ENCODE results near the gene FZD4.
"Not testable (repeated sequence)": the region's sequence is repeated elsewhere in the genome, so short reads cannot be mapped to it uniquely, and the experiment has no call there.

Gene FZD4

DNA sequence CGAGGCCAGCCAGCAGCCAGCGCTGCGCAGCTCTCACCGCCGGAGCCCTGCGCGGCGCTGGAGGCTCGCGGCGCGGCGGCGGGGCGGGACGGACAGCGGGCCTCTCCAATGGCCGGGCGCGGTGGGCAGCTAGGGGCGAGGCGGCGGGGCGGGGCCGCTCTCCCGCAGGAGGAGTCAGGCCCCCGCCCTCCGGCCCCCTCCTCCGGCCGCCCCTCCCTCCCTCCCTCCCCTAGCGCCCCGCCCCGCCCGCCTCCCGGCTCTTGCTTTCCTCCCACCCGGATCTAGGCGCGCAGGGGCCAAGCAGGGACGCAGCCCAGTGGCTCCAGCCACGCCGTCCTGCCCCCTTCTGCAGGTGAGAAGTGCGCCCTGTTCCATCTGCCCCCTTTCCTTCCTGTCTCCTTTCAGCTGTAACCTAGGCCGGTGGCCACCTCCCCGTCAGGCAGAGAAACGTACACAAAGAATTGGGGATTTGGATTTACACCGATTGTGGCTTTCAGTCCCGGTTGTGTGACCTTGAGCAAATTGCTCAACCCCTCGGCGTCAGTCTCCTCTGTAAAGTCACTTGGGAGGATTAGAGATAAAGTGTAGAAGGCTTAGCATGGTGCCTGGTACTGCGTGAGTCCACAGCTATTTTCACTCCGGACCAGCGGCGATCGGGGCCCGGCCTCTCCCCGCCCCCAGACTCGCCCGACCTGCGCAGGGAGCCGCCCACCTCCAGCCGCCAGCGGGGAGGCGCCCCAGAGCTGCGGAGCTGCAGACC is at the start of gene FZD4:
Gene FZD4, minus strand, starts transcription at position 35 of the 760 bp plus-strand sequence. CDS start 310 bp downstream, outside the sequence.
- DNase-seq (ENCODE audit: low read depth, low spot score): no peak
- peak within 1 kb of the TSS; percentile 44 for H3K27ac ChIP-seq

DNA sequence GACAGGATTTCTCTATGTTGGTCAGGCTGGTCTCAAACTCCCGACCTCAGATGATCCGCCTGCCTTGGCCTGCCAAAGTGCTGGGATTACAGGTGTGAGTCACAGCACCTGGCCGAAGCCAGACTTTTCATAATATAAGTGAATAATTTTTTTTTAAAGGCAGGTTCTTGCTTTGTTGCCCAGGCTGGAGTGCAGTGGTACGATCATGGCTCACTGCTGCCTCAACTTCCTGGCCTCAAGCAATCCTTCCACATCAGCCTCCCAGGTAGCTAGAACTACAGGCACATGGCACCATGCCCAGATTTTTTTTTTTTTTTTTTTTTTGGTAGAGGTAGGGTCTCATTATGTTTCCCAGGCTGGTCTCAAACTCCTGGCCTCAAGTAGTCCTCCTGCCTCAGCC is 49.1 kb upstream of the FZD4 start:
- DNase-seq (ENCODE audit: low read depth, low spot score): not testable (repeated sequence)
- peak overlapping the region; percentile 56 for H3K27ac ChIP-seq

DNA sequence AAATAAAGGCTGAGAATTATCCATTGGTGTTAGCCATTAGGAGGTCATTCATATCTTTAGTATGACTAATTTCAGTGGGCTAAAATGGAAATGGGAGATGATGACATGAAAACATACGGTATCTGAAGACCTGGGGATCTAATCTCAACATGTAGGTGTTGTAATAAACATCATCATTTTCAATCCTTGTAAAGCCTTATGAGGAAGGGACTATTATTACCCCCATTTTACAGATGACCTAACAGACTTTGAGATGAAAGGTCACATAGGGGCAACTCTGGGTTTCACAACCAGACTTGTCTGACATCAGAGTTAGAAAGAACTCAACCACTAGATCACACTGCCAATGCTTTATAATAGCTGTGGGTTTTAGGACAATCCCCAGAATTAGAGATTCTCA is 47.7 kb upstream of the FZD4 start:
- no peak overlapping the region for H3K27ac ChIP-seq
- DNase-seq (ENCODE audit: low read depth, low spot score): no peak

DNA sequence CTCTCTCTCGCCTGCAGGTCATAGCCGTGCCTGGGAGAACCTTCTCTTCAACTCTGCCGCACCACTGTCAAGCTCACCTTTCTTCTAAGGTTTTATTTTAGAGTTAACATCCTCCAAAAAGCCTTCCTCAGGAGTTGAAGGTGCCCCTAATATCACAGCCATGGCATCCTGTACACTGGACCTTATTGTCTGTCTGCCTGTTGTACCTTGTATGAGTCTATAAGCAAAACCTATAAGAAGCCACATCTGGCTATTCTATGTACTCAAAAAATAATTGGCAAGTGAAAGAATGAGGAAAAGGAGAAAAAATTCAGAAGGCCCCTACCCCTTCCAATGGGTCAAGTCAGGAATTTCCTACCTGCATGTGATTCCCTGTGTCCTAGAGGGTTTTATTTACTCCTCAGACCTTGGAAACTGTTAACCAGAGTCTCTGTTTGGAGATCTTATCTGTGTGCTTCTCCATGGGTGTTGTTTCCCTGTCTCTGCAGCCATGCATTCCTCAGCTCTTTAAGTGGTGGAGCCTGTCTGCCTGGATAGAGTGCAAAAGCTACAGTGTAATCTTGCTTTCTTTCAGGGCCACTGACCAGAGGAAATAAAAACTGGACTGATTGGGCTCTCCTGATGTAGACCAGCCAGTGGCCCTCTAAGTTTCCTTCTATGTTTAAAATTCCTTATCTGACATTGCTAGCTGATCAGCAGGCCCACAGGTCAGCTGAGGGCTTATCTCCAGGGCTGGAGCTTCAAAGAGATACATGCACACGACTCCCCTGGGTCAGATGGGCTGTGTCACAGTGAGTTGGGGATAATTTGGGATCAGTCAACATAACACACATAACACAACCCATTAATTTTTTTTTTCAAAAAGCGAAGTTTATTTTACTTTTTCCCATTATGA is 44.9 kb upstream of the FZD4 start:
- DNase-seq (ENCODE audit: low read depth, low spot score): no peak
- H3K27ac ChIP-seq: no peak overlapping the region

DNA sequence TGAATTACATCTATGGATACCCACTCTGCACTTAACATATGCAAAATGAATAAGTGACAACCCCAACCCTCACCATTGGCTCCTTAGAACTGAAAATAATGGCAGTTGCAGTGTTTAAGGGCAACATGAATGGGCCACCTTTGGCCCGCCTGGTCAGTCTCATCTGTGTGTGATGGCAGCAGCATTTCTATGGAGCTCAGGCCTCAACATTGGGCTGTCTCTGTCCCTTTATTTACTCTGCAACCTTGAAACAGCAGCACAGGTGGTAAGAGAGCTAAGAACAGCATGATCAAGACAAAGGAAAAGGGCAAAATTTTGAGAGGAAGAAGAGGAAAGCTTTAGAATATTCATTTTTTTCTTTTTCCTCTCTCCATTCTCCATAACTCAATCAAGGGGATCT is 44.2 kb upstream of the FZD4 start:
- no peak overlapping the region for H3K27ac ChIP-seq
- no peak for DNase-seq (ENCODE audit: low read depth, low spot score)

DNA sequence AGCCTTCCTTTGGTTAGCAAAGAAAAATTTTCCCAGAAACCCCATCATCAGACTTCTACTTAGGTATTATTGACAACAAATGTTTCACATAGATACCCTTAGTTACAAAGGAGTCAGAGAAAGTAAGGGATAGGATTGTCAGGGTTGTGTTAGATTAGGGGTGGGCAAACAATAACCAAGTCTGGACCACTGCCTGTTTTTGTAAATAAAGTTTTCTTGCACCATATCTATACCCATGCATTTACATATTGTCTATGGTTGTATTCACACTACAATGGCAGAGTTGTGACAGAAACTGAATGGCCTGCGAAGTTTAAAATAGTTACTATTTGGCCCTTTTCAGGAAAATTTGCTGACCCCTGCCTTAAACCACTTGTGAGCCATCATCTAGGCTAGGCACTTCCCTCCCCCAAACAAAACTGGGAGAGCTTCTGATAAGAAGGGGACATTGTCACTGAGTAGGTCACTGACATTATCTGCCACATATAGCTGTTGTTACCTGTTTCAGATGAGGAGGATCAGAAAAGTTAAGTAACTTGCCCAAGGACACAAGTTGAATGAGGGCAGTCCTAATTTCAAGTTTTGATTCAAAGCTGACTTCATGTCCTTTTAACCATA is 41.9 kb upstream of the FZD4 start:
- DNase-seq (ENCODE audit: low read depth, low spot score): no peak

DNA sequence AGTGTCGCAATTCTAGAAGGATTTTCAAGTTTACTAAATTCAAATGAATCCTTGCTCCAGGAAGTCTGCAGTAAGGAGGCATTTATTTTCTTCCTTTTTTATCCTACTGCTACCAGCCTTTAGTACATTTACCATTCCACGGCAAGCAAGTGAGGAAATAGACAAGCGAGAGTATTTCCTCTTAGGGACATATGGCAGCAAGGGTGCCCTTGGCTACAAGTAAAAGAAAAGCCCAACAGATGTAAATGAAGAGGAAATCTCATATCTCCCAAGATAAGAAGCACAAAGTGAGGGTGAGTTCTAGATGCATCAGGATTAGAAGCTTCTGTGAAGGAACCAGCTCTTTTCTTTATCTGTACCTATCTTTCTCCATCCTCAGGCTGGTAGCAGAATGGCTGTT is 37.8 kb upstream of the FZD4 start:
- DNase-seq (ENCODE audit: low read depth, low spot score): no peak
- H3K27ac ChIP-seq: no peak overlapping the region

More for the DNA sequence above, 41.9 kb upstream of the FZD4 start:
- no peak overlapping the region for H3K27ac ChIP-seq

DNA sequence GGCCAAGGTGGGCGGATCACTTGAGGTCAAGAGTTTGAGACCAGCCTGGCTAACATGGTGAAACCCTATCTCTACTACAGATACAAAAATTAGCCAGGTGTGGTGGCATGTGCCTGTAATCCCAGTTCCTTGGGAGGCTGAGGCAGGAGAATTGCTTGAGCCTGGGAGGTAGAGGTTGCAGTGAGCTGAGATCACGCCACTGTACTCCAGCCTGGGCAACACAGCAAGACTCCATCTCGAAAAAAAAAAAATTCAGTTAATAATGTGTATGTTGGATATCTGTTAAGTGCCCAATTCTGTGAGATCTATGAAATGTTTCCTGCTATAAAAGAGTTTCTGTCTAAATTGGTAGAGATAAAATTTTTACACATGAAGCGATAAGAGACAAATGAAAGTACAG is 37.1 kb upstream of the FZD4 start:
- DNase-seq (ENCODE audit: low read depth, low spot score); H3K27ac ChIP-seq: not testable (repeated sequence)

DNA sequence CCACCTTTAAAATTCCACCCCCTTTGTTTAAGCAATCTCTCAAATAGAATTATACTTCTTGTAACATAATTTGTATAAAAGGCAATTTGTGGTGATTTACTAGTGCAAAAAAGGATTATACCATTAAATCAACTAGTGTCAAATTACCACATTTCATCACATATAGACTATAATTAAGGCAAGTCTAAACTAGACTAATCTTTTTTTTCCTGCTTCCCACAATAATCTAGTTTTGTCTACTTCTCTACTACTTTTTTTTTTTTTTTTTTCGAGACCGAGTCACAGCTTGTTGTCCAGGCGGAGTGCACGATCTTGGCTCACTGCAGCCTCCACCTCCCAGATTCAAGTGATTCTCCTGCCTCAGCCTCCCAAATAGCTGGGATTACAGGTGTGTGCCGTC is 36.1 kb upstream of the FZD4 start:
- no peak overlapping the region for H3K27ac ChIP-seq
- DNase-seq (ENCODE audit: low read depth, low spot score): no peak

DNA sequence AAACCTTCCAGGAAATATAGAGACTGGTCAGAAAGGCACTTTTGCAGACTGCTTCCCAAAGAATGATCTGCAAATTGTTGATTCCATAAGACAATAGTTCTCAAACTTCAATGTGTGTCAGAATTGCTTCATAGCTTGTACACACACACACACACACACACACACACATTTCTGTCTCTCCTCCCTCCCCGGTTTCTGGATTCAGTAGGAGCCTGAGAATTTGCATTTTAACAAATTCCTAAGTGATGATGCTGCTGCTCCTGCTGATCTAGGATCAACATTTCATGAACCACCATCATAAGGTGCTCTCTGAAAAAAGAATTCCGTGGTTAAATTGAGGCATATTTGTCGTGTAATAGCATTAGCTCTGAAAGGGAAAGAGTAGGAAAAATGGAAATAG is 35.3 kb upstream of the FZD4 start:
- H3K27ac ChIP-seq: no peak overlapping the region
- peak; percentile 50 for DNase-seq (ENCODE audit: low read depth, low spot score)

DNA sequence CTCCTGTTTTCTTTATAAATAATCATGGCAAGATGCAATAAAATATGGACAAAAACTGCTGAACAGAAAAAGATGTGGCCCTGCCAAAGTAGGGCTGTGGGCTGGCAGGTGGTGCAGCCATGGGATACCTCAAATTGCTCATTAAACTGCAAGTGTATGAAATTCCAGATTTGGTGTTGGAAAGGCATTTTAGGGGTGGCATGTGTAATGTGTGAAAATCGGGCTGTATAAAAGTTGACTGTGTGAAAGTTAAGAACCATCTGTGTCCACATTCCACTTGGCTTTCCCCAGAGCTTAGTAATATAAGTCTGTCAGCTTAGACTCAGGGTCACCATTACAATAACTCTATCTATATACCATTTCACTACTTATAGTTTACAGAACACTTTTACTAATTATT is 34.8 kb upstream of the FZD4 start:
- DNase-seq (ENCODE audit: low read depth, low spot score): no peak
- H3K27ac ChIP-seq: no peak overlapping the region

DNA sequence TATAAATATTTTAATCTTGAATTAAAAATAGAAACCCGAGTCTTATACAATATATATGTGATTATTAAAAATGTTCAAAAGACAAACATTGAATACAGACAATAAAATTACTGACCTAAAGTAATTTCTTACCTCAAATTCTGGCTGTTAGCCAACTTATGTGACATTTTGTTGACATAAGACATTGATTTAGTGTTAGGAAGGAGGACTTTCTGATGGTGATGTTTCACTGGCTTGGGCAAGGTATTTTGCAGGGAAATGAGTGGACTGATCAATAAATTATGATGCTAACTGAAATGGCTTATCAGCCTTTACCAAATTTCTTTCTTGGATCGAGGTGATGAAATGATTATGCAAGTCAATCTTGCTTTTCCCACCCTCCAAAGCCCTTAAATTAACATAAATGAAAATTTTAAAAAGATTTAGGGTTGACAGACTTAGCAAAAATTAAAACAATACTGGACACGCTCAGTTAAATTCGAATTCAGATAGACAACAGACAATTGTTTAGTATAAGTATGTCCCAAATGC is 33.2 kb upstream of the FZD4 start:
- no peak overlapping the region for H3K27ac ChIP-seq
- no peak for DNase-seq (ENCODE audit: low read depth, low spot score)

DNA sequence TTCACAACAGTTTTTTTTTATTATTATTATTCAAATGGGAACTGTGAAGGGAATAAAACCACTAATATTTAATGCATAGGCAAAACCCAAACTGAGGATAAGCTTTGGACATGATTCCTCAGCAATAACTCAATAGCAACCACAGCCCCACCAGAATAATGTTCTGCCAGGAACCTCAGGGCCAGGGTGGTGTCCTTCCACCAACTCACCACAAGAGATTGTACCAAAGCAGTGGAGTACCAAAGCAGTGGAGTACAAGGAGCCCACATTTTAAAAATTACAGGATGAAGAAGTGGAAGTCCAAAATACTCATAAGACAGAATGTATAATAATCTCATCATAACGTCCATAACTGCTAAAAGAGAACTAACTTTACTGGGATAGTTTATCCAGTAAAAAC is 32.5 kb upstream of the FZD4 start:
- no peak for DNase-seq (ENCODE audit: low read depth, low spot score)
- no peak overlapping the region for H3K27ac ChIP-seq

DNA sequence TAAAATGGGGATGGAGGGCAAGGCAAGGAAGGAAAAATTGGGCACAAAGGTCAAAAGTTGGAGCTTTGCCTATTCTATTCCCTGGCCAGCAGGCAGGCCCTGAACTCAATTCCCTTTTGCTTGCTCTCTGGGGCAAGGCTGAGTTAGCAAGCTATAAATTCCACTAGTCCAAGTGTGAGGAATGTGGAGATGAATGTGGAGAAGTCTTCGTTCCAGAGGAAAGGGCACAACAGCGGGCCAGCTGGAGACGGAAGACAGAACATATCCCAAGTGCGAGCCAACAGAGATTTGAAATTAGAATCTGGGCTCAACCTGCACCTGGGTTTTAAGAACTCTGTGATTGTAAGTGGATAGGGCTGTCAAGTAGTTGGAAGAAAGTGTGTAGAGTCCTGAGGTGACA is 29.5 kb upstream of the FZD4 start:
- no peak overlapping the region for H3K27ac ChIP-seq
- DNase-seq (ENCODE audit: low read depth, low spot score): no peak

DNA sequence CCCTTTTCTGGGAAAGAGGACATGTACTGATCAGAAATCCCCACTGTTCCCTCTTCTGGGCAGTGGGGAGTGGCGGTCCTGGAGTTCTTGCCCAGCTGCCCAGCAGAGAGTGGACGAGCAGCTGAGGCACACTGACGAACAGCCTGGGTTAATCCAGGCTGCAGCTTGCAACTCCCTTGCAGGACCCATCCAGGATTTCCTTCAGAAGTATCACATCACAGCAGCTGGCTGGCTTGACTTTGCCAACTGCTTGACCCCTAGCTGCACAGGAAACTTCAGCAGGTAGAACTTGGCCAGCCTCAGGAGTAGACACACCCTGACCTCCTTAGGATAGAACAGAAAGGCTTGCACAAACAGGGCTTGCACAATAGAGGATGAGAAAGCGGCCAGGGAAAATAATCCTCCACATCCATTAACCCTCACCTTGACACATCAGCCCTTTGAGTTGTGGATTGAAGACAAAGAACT is 27.9 kb upstream of the FZD4 start:
- no peak for DNase-seq (ENCODE audit: low read depth, low spot score)
- H3K27ac ChIP-seq: no peak overlapping the region

DNA sequence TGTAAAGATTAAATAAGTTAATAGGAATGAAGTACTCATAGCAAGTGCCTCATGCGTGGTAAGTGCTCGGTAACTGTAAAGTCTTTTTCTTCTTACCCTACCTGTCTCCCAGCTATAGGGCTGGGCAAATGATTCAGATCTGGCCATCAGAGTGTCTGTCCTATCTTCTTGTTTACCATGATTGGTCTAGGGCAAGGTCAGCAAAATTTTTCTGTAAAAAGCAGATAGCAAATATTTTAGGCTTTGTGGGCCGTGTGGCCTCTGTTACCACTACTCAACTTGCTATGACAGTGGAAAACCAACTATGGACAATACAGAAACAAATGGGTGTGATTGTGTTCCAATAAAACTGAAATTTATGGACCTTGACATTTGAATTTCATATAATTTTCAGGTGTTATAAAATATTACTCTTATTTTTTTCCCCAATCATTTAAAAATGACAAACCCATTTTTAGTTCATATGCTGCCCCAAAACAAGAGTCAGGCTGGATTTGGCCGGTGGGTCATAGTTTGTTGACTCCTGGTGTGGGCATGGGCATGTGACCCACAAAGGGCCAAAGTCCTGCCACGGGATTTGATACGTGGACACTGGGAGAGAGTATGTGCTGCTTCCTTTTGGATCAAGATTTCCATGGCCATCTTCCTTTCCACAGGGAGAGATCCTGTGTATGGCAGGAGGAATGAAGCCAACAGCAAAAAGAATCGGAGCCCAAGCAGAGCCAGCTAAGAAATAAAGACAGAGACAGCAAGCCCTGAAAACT is 26.8 kb upstream of the FZD4 start:
- DNase-seq (ENCODE audit: low read depth, low spot score): no peak

DNA sequence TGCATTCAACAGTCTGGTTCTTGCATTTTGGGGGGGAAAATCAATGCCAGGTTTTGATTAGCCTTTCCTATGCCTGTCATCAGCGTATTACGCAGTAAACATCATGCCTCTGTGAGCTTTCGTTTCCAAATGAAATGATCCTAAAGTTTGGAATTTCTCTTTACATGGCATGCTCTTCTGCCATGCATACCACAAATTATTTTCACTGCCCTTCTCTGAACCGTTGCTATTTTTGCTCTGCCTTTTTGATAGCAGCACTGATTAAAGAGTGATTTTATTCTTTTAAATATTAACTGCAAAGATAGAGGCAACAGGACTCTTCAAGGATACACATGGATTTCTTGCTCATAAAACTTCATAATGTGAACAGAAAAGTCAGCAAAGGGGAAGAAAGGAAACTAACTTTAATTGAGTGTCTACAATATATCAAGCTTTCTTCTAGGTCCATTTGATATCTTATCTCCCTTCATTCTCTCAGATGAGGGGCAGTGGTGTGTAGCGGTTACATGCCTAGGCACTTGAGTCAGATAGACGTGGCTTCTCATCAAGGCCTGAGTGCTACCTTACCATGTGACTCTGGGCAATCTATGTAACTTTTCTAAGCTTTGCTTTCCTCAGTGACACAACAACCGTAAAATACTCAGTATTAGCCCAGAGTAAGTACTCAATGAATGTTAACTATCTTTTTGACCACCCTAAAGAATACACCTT is 25.0 kb upstream of the FZD4 start:
- no peak overlapping the region for H3K27ac ChIP-seq
- no peak for DNase-seq (ENCODE audit: low read depth, low spot score)

More for the DNA sequence above, 26.8 kb upstream of the FZD4 start:
- no peak overlapping the region for H3K27ac ChIP-seq

DNA sequence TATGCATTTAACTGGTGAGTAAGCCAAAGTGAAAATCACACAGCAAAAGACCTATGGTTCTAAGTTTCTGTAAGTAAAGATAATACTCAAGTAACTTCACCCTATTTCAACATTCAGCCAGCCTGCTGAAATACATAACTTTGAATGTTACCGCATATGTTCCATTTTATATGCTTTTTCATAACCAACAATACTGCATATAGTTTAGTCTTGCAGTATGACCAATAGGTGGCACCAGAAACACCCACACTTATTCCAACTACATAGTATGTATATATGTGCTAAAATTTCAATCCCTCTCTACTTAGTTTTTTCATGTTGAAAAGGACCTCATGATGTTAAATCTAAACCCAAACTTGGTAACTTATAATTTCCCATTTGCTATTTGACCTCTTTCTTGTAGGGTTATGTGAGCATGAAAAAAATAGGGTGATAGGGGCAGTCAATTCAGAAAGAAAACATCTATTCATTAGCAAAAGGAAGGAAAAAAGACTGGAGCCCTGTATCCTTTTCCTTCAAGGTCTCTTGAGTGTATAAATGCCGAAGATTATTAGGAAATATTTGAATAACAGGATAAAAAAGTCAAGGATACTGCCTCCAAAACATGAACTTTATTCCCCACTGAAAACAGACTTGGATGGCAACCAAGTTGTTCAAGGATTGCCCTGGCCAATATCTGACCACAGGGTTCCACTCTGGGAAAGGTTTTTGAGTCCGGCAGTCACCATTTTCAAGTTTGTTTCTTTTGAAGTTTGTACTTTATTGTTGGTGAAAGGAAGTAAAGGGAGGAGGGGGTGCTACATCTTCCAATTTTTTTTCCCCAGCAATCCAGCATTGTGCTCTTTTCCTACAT is 23.8 kb upstream of the FZD4 start:
- DNase-seq (ENCODE audit: low read depth, low spot score): no peak
- H3K27ac ChIP-seq: no peak overlapping the region

All from epithelial cell of prostate (primary cell).